SK-N-SH (cell line): ENCODE measurements around the gene LRCH4.

Experiments
- CTCF ChIP-seq: fragments of 200-600 bp; sonication (generic); IDR thresholded peaks from 2 replicates; pipeline ENCODE4 v1.6.1; 2017; ENCODE audit warnings: antibody characterized with exemption, mild to moderate bottlenecking, moderate library complexity
- RAD21 ChIP-seq: IDR thresholded peaks from 2 replicates; pipeline ENCODE4 v1.6.1; 2012; ENCODE audit warnings: mild to moderate bottlenecking, low read length

GRCh38 chr7:100578246-100579183 lies 7.4 kb downstream of the LRCH4 start:
- no peak for TF ChIP-seq RAD21
- no peak for TF ChIP-seq CTCF
